ENCODE results near the gene ARHGAP26. TPM values are rescaled to one million over a fixed set of nuclear protein-coding genes. Genes with fewer than 3 reads are reported as not detected.

The ARHGAP26 gene
- total RNA-seq, 1 experiment from 2014 or later: 54.3 TPM

DNA sequence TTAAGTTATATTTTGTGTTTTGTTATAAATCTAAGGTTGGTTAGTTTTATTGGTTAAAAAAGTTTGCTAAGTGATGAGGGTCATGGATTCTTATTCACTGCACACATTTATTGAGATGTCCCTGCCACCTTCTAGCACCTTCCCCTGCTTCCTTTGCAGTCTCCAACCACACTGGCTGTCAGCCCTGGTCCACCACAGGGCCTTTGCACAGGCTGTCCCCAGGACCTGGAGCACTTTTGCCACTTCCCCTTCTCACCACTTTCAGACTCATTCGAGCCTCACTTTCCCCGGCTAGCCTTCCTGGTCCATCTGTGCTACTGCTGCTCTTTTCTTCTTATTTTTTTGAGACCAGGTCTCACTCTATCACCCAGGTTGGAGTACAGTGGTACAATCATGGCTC is 45.3 kb downstream of the ARHGAP26 start:
- intact Hi-C loops (cut with micrococcal nuclease): no loop called here
- DNase-seq (ENCODE audit: unreplicated experiment): no peak
- H3K27ac Mint-ChIP-seq (ENCODE audit: low read depth, unreplicated experiment): no peak overlapping the region
- ChIA-PET POLR2A (interaction anchor here (1.4 to 1.5 kb wide), 2 partner anchors 9 to 44 kb away, joined by 3 read pairs; no protein-coding TSS in a partner anchor), CTCF (no interaction called here)
- H3K36me3 Mint-ChIP-seq (ENCODE audit: insufficient read depth, unreplicated experiment): no peaks in the 10 kb centered on the region
- TF ChIP-seq, protein P1, sequence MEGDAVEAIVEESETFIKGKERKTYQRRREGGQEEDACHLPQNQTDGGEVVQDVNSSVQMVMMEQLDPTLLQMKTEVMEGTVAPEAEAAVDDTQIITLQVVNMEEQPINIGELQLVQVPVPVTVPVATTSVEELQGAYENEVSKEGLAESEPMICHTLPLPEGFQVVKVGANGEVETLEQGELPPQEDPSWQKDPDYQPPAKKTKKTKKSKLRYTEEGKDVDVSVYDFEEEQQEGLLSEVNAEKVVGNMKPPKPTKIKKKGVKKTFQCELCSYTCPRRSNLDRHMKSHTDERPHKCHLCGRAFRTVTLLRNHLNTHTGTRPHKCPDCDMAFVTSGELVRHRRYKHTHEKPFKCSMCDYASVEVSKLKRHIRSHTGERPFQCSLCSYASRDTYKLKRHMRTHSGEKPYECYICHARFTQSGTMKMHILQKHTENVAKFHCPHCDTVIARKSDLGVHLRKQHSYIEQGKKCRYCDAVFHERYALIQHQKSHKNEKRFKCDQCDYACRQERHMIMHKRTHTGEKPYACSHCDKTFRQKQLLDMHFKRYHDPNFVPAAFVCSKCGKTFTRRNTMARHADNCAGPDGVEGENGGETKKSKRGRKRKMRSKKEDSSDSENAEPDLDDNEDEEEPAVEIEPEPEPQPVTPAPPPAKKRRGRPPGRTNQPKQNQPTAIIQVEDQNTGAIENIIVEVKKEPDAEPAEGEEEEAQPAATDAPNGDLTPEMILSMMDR (IDR thresholded peaks at IDR 0.05; ENCODE audit: unreplicated experiment): no peak
- peaks cover 31% of the 10 kb centered on the region for H3K4me1 Mint-ChIP-seq (ENCODE audit: insufficient read depth, unreplicated experiment)
- no peaks in the 10 kb centered on the region for H3K27me3 Mint-ChIP-seq (ENCODE audit: insufficient read depth, unreplicated experiment)
- H3K9me3 Mint-ChIP-seq (ENCODE audit: unreplicated experiment): no peaks in the 10 kb centered on the region
- no TSS peak for BruUV-seq (replicated peaks)
- no peak overlapping the region for H3K4me3 Mint-ChIP-seq (ENCODE audit: unreplicated experiment)

DNA sequence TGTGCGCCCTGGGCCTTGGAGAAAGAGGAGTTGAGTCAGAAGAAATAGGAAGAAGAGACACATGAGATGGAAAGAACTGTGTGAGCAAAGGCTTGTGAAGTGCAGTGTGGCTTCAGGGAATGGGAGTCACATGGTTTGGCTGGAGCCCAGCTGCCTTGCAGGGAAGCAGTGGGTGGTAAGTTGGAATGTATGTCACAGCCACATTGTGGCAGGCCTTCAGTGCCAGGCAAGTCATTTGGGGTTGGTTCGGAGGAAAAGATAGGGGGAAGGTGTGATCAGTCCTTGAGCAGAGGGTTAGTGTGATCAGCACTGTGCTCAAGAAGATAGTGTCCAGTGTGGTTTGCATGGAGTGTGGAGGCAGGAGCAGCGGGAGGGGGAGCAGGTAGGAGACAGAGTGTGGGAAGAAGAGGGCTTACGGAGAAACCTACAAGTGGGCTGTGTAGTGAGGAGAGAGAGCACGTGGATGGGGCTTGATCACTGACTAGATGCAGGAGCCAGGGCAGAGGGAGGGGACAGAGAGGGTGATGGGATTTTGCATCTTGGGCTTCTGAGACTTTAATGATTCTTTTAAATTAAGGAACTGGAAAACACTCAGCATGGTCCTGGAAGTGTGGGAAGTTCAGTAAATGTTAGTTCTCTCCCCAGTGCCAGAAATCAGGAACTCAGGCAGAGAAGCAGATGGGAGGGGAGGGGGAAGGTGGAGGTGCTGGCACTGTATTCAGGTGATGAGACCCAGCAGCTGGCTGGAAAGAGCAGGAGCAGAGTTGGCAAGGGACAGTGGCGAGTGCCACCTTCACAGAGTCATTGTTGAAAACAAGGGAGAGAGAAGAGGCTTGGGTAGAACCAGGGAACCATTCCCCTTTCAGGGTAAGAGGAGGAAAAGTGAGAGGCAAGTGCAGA is 46.6 kb downstream of the ARHGAP26 start:
- ChIA-PET POLR2A (interaction anchor here (1.5 to 2.2 kb wide), 2 partner anchors 18 to 45 kb away, joined by 5 to 9 read pairs; no protein-coding TSS in a partner anchor), CTCF (interaction anchor here (1.0 kb wide), 1 partner anchor 37 kb away, joined by 3 read pairs; no protein-coding TSS in a partner anchor)
- Mint-ChIP-seq H3K27ac (ENCODE audit: low read depth, unreplicated experiment) (no peak overlapping the region), H3K9me3 (ENCODE audit: unreplicated experiment) (no peaks in the 10 kb centered on the region), H3K36me3 (ENCODE audit: insufficient read depth, unreplicated experiment) (no peaks in the 10 kb centered on the region), H3K4me1 (ENCODE audit: insufficient read depth, unreplicated experiment) (peaks cover 30% of the 10 kb centered on the region), H3K4me3 (ENCODE audit: unreplicated experiment) (no peak overlapping the region), H3K27me3 (ENCODE audit: insufficient read depth, unreplicated experiment) (no peaks in the 10 kb centered on the region)
- DNase-seq (ENCODE audit: unreplicated experiment): peak; percentile 77
- TF ChIP-seq, protein P1 (IDR thresholded peaks at IDR 0.05; ENCODE audit: unreplicated experiment): no peak
- intact Hi-C loops (cut with micrococcal nuclease): no loop called here
- BruUV-seq (replicated peaks): no TSS peak

DNA sequence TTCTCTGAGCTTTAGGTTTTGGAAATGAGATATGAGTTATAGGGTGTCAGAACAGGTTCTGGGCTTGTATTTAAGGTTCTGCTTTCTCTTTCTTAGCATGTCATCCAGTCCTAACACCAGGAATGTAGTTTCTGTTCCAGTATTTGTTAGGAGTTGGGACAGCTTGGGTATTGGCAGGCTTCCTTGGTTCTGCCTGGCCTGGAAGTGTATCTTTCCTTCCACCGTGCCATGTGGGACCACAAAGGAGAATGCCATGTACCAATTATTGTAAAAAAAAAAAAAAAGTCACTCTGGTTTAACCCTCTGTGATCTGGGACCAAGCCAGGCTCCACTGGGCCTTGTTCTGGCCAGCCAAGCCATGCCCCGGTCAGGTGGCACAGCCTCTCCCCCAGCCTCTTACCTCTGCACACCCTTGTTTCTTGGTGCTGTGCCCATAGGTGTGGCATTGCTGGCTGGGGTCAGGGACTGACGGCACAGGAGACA is 47.8 kb downstream of the ARHGAP26 start:
- no peaks in the 10 kb centered on the region for H3K9me3 Mint-ChIP-seq (ENCODE audit: unreplicated experiment)
- CTCF ChIA-PET: interaction anchor here (0.6 to 1.3 kb wide), 6 partner anchors 8 to 54 kb away, joined by 3 to 4 read pairs (median 3); partner anchors contain the start of gene ARHGAP26

More for the DNA sequence above, 47.8 kb downstream of the ARHGAP26 start:
- intact Hi-C loops (cut with micrococcal nuclease): no loop called here
- Mint-ChIP-seq H3K4me1 (ENCODE audit: insufficient read depth, unreplicated experiment) (peaks cover 37% of the 10 kb centered on the region), H3K27ac (ENCODE audit: low read depth, unreplicated experiment) (no peak overlapping the region), H3K27me3 (ENCODE audit: insufficient read depth, unreplicated experiment) (no peaks in the 10 kb centered on the region), H3K4me3 (ENCODE audit: unreplicated experiment) (no peak overlapping the region), H3K36me3 (ENCODE audit: insufficient read depth, unreplicated experiment) (no peaks in the 10 kb centered on the region)
- TF ChIP-seq, protein P1 (IDR thresholded peaks at IDR 0.05; ENCODE audit: unreplicated experiment): no peak
- DNase-seq (ENCODE audit: unreplicated experiment): no peak
- POLR2A ChIA-PET: interaction anchor here (0.5 to 2.2 kb wide), 7 partner anchors 10 to 496 kb away, joined by 3 to 9 read pairs (median 4); no protein-coding TSS in a partner anchor
- BruUV-seq (replicated peaks): no TSS peak

Measured in MCF 10A (cell line).